Measurements from ENCODE around the gene FAM156B.
A peak's percentile ranks its signal among the peaks of the same experiment; 100 is the strongest.

FAM156B gene

DNA sequence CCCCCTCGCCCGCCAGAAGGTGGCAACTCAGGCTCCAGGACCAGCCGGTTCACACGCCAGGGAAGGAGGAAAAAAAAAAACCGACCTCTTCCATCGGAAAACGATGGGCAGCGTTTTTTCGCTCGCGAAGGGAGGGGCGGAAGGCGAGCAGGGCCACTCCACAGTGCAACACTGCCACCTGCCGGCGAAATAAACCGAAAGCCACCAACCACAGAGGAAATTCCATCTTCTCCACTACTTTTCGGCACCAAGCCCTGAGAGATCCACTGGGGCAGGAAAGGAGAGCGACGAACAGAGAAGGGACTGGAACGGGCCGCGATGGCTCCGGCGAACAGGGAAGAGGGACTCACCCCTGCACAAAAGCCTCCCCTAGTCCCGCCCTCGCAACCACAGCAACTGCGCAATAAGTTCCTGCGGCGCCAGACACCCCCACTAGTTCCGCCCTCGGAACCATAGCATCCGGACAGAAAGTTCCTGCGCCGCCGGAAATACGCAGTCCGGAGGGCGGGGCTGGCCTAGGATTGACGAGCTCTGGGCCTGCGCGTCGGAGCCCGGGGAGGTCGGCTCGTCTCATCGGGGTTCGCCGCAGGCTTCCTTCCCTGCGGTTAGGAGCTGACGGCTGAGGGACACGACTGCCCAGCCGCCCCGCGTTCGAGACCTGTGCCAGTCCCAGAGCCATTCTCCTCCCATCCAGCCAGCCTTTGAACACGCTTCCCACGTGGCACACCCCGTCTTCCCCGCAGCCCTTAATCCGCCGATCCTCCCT lies 37.8 kb downstream of the FAM156B start (continued):
- TF ChIP-seq, protein P1, sequence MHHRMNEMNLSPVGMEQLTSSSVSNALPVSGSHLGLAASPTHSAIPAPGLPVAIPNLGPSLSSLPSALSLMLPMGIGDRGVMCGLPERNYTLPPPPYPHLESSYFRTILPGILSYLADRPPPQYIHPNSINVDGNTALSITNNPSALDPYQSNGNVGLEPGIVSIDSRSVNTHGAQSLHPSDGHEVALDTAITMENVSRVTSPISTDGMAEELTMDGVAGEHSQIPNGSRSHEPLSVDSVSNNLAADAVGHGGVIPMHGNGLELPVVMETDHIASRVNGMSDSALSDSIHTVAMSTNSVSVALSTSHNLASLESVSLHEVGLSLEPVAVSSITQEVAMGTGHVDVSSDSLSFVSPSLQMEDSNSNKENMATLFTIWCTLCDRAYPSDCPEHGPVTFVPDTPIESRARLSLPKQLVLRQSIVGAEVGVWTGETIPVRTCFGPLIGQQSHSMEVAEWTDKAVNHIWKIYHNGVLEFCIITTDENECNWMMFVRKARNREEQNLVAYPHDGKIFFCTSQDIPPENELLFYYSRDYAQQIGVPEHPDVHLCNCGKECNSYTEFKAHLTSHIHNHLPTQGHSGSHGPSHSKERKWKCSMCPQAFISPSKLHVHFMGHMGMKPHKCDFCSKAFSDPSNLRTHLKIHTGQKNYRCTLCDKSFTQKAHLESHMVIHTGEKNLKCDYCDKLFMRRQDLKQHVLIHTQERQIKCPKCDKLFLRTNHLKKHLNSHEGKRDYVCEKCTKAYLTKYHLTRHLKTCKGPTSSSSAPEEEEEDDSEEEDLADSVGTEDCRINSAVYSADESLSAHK (tag by site-specific recombination; IDR thresholded peaks at IDR 0.05), result peak; percentile 54; the same call in 1 of the 2 replicates
- TF ChIP-seq ZNF394 (tag by site-specific recombination; IDR thresholded peaks at IDR 0.05; ENCODE audit: borderline replicate concordance) (peak; percentile 75), REPIN1 (tag by site-specific recombination; IDR thresholded peaks at IDR 0.05; ENCODE audit: low read depth) (no peak), ZNF610 (tag by site-specific recombination; IDR thresholded peaks at IDR 0.05; ENCODE audit: borderline replicate concordance) (peak; percentile 65; the same call in 1 of the 2 replicates), OVOL3 (tag by site-specific recombination; IDR thresholded peaks at IDR 0.05) (no peak), ZNF274 (IDR thresholded peaks at IDR 0.05; ENCODE audit: low read length) (no peak), ZNF274 (tag by site-specific recombination; IDR thresholded peaks at IDR 0.05; ENCODE audit: borderline replicate concordance) (no peak), ZNF2 (tag by site-specific recombination; IDR thresholded peaks at IDR 0.05) (0 out of 2 replicates have a peak, but pooled peaks have one; percentile 22), ZNF561 (tag by site-specific recombination; IDR thresholded peaks at IDR 0.05; ENCODE audit: borderline replicate concordance) (peak; percentile 65; the same call in 1 of the 2 replicates), ZNF335 (tag by site-specific recombination; conservative IDR thresholded peaks at IDR 0.05) (peak; percentile 20), ZNF76 (tag by site-specific recombination; IDR thresholded peaks at IDR 0.05; ENCODE audit: borderline replicate concordance, low read depth) (0 out of 2 replicates have a peak, but pooled peaks have one; percentile 62), TRIM28 (IDR thresholded peaks at IDR 0.05; ENCODE audit: borderline replicate concordance, low read length) (peak; percentile 86), ZSCAN30 (tag by site-specific recombination; IDR thresholded peaks at IDR 0.05) (peak; percentile 61), ZNF623 (tag by site-specific recombination; IDR thresholded peaks at IDR 0.05) (no peak), ZNF311 (tag by site-specific recombination; IDR thresholded peaks at IDR 0.05; ENCODE audit: borderline replicate concordance) (no peak), ZFP69B (tag by site-specific recombination; IDR thresholded peaks at IDR 0.05) (peak; percentile 61; the same call in 1 of the 2 replicates), GLIS2 (tag by site-specific recombination; IDR thresholded peaks at IDR 0.05) (peak; percentile 77), ZSCAN18 (tag by site-specific recombination; IDR thresholded peaks at IDR 0.05) (peak; percentile 93), HOXD13 (CRISPR knock-in tag; IDR thresholded peaks at IDR 0.05; ENCODE audit: borderline replicate concordance) (peak; percentile 50; the same call in 1 of the 2 replicates), ZEB2 (tag by site-specific recombination; IDR thresholded peaks at IDR 0.05) (peak; percentile 90), ZNF292 (tag by site-specific recombination; IDR thresholded peaks at IDR 0.05; ENCODE audit: borderline replicate concordance, low read depth) (no peak), PRDM10 (tag by site-specific recombination; IDR thresholded peaks at IDR 0.05) (peak; percentile 72), EGR2 (tag by site-specific recombination; IDR thresholded peaks at IDR 0.05; ENCODE audit: low read depth) (peak; percentile 84), ZNF677 (tag by site-specific recombination; IDR thresholded peaks at IDR 0.05) (peak; percentile 98)
- TF ChIP-seq, protein P2, sequence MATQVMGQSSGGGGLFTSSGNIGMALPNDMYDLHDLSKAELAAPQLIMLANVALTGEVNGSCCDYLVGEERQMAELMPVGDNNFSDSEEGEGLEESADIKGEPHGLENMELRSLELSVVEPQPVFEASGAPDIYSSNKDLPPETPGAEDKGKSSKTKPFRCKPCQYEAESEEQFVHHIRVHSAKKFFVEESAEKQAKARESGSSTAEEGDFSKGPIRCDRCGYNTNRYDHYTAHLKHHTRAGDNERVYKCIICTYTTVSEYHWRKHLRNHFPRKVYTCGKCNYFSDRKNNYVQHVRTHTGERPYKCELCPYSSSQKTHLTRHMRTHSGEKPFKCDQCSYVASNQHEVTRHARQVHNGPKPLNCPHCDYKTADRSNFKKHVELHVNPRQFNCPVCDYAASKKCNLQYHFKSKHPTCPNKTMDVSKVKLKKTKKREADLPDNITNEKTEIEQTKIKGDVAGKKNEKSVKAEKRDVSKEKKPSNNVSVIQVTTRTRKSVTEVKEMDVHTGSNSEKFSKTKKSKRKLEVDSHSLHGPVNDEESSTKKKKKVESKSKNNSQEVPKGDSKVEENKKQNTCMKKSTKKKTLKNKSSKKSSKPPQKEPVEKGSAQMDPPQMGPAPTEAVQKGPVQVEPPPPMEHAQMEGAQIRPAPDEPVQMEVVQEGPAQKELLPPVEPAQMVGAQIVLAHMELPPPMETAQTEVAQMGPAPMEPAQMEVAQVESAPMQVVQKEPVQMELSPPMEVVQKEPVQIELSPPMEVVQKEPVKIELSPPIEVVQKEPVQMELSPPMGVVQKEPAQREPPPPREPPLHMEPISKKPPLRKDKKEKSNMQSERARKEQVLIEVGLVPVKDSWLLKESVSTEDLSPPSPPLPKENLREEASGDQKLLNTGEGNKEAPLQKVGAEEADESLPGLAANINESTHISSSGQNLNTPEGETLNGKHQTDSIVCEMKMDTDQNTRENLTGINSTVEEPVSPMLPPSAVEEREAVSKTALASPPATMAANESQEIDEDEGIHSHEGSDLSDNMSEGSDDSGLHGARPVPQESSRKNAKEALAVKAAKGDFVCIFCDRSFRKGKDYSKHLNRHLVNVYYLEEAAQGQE (tag by site-specific recombination; IDR thresholded peaks at IDR 0.05), result peak; percentile 42
- TF ChIP-seq, protein P3, sequence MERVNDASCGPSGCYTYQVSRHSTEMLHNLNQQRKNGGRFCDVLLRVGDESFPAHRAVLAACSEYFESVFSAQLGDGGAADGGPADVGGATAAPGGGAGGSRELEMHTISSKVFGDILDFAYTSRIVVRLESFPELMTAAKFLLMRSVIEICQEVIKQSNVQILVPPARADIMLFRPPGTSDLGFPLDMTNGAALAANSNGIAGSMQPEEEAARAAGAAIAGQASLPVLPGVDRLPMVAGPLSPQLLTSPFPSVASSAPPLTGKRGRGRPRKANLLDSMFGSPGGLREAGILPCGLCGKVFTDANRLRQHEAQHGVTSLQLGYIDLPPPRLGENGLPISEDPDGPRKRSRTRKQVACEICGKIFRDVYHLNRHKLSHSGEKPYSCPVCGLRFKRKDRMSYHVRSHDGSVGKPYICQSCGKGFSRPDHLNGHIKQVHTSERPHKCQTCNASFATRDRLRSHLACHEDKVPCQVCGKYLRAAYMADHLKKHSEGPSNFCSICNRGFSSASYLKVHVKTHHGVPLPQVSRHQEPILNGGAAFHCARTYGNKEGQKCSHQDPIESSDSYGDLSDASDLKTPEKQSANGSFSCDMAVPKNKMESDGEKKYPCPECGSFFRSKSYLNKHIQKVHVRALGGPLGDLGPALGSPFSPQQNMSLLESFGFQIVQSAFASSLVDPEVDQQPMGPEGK (tag by site-specific recombination; IDR thresholded peaks at IDR 0.05), result peak; percentile 89

Data from HEK293 (cell line).